HG02840 (cell line): ENCODE results near the gene HSPB6.
"Not testable (repeated sequence)": the region's sequence is repeated elsewhere in the genome, so short reads cannot be mapped to it uniquely, and the experiment has no call there.

Source experiments
- ATAC-seq: cut with Tn5 transposase; IDR thresholded peaks from one replicate; pipeline ENCODE4 v1.9.1; 2021; ENCODE audit warnings: mild to moderate bottlenecking, moderate library complexity, moderate number of reproducible peaks; ENCODE audit not compliant: unreplicated experiment, low FRiP score

HSPB6 gene

DNA sequence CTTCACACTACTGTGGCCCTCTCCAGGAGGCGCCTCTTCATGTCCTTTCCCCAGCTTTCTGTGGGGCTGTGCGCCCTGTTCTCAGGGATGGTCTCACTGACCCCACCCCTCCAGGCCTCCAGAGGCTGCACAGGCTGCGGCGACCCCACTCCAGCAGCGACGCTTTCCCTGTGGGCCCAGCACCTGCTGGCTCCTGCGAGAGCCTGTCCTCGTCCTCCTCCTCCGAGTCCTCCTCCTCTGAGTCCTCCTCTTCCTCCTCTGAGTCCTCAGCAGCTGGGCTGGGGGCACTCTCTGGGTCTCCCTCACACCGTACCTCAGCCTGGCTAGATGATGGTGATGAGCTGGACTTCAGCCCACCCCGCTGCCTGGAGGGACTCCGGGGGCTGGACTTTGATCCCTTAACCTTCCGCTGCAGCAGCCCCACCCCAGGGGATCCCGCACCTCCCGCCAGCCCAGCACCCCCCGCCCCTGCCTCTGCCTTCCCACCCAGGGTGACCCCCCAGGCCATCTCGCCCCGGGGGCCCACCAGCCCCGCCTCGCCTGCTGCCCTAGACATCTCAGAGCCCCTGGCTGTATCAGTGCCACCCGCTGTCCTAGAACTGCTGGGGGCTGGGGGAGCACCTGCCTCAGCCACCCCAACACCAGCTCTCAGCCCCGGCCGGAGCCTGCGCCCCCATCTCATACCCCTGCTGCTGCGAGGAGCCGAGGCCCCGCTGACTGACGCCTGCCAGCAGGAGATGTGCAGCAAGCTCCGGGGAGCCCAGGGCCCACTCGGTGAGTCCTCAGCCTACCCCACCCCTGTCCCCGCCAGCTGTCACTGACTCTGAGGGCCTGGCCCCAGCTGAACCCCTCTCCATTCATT is 29.7 kb upstream of the HSPB6 start:
- no peak for ATAC-seq

DNA sequence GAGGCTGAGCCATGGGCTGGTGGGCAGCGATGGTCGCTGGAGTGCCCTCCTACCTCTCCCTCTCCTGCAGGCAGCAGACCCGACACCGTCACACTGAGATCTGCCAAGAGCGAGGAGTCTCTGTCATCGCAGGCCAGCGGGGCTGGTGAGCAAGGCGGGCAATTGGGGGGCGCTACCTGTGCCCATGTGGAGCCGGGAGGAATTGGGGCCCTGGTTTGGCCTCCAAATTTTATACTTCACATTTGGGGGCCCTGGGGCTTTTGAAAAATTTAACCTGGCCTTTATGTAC is 28.5 kb upstream of the HSPB6 start:
- ATAC-seq: no peak

DNA sequence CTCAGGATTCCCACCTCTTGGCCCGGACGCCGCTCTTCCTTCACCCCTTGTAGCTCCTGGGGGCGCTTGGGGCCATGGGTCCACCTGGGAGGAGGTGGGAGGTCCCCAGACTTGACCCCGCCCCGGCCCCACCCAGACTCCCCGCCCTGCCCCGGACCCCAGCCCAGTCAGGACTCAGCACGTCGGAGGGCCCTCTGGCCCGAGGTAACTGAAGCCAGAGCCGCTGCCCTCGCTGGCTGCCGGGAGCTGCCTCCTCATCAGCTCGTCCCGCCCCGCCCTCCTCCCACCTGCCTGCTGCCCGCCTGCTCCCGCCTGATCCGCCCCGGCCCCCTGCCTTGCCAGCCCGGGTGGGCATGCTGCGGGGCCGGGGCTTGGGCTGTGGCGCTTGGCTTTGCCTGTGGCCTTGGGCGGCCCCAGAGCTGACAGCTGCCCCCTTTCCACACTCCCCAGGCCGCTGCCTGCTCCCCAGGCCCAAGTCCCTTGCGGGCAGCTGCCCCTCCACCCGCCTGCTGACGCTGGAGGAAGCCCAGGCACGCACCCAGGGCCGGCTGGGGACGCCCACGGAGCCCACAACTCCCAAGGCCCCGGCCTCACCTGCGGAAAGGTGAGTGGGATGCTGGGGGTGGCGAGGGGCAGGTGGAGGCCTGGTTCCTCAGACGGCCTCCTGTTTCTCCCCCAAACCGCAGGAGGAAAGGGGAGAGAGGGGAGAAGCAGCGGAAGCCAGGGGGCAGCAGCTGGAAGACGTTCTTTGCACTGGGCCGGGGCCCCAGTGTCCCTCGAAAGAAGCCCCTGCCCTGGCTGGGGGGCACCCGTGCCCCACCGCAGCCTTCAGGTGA is 27.9 kb upstream of the HSPB6 start:
- ATAC-seq: no peak

DNA sequence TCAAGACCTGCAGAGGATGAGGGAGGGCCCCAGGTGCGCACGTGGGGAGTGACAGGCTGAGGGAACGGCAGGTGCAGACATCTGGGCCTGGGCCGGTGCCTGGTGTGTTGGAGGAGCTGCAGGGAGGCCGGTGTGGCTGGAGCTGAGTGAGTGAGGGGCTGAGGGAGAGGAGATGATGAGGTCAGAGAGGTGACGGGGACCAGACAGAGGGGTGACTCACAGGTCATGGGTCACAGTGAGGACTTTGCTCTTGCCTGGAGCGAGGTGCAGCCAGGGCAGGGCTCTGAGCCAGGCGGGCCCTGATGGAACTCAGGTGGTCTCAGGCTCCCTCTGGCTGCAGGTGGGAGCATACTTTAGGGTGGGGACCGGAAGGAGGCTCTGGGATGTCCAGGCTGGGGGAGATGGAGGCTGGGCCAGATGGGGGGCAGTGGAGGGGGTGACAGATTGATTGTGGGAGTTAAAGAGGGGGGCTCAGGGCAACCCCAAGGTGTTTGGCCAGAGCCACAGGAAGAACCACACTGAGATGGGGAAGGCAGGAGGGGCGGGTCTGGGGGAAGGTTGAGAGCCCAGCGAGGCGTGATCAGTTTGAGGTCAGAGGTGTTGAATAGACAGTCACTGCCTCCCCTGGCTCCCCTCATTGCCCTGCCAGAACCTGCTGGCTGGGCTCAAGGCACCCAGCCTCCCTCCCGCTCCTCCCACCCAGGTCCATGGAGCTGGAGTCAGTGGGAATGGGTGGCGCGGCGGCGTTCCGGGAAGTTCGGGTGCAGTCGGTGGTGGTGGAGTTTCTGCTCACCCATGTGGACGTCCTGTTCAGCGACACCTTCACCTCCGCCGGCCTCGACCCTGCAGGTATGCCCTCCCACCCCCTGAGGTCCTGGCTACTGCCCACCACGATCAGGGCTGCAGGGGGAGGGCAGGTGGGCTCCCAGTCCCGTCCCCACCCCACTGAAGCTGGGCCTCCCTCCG is 26.9 kb upstream of the HSPB6 start:
- no peak for ATAC-seq

DNA sequence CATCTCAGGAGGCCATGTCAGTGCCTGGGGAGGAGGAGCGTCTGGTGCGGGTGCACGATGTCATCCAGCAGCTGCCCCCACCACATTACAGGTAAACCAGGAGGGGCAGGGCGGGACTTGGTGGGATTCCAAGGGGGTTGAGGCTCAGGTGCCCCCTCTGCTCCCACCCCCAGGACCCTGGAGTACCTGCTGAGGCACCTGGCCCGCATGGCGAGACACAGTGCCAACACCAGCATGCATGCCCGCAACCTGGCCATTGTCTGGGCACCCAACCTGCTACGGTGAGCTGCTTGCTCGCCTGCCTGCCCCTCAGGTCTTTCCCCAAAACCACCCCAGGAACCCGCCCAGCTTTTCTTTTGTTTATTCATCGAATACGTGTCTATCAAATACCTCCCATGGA is 25.8 kb upstream of the HSPB6 start:
- ATAC-seq: no peak

DNA sequence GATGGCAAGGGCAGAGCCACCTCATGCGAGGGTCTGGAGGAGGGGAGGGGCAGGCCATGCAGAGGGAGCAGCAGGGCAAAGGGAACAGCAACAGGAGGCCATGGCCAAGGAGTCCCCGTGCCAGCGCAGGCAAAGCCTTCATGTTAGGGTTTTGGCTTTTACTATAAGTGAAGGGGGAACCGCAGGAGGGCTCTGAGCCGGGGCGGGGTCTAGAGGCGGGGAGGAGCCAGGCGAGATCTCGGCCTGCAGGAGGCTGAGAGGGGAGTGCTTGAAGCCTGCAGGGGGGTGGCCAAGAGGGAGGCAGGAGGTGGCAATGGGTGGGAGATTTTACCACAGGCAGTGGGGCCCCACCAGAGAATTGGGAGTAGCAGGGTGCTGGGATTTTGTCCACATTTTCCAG is 24.8 kb upstream of the HSPB6 start:
- ATAC-seq: no peak

DNA sequence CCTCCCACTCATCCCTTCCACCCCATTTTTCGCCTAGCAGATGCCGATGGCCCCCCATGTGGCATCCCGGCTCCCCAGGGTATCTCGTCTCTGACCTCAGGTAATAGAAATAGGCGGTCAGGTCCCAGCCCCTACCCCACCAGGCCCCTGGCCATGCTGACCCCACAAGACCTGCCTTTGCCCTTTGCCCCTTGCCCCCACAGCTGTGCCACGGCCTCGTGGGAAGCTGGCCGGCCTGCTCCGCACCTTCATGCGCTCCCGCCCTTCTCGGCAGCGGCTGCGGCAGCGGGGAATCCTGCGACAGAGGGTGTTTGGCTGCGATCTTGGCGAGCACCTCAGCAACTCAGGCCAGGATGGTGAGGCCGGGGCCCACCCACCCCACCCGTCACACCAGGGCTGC is 23.9 kb upstream of the HSPB6 start:
- no peak for ATAC-seq

DNA sequence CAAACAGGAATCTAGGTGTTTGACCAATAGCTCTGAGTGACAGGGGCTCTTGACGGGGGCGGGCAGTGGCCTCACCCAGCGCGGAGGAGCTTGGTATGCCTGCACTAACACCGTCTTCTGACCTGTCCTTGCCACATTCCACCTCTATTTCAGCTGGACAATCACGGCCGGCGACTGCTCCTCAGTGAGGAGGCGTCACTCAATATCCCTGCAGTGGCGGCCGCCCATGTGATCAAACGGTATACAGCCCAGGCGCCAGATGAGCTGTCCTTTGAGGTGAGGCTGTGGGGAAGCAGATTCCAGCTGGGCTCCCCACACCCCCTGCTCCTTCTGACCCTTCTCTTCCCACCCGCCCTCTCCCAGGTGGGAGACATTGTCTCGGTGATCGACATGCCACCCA is 23.2 kb upstream of the HSPB6 start:
- ATAC-seq: no peak

DNA sequence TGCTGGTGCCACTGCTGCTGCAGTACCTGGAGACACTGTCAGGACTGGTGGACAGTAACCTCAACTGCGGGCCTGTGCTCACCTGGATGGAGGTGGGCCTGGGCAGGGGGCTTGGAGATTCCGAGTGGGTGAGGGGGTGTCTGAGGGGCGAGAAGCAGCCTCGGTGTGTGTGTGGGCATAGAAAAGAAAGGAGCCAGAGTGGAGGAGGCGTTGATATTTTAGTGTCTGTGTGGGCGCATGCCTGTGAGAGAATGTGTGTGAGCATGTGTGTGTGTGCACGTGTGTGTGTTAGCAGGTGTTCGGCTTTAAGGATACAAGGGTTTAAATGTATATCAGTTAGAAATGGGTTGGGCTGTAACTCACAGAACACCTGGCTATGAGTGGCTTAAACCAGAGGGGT is 22.2 kb upstream of the HSPB6 start:
- no peak for ATAC-seq

DNA sequence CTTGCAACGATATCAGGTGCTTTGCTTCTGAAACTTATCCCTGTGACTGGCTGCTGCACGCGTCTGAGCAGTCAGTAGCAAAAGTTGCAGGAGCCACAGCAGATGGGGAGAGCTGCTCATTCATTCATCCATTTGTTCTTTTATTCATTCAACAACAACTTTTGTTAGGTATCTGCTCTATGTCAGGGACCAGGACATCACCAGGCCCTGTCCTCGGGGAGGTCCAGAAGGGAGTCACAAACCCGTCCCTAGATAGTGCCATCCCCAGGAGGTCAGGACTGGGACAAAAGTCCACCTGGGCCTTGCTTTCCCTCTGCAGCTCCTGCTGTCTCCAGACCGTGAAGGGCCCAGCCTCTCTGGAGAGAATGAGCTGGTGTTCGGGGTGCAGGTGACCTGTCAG is 21.1 kb upstream of the HSPB6 start:
- no peak for ATAC-seq

DNA sequence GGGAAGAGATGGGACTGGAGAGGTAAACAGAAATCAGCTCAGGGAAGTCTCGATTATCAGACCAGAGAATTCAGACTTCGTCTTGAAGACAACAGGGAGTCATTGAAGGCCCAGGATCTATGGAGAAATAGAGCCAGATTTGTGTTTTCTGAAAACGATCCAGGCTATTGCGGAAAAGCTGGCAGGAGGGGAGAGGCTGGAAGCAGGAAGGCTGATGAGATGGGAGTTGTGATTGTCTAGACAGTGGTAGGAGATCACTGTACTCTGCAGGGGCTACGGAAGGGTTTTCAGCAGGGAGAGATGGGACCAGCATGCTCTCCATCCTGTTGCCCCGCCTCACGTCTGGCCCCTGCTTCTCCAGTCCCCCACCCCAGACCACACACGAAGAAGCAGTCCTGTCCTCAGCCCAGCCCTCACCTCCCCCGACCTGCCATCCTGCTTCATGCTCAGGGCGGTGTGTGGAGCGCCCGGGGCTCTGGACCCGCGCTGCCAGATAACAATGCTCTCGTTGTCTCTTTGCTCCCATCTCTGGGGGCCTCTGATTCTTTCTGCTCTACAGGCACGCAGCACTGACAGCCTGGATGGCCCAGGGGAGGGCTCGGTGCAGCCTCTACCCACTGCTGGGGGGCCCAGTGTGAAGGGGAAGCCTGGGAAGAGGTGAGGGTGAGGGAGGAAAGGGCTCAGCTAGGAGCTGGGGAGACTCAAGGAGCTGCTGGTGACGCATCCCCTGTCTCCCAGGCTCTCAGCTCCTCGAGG is 20.4 kb upstream of the HSPB6 start:
- ATAC-seq: no peak

DNA sequence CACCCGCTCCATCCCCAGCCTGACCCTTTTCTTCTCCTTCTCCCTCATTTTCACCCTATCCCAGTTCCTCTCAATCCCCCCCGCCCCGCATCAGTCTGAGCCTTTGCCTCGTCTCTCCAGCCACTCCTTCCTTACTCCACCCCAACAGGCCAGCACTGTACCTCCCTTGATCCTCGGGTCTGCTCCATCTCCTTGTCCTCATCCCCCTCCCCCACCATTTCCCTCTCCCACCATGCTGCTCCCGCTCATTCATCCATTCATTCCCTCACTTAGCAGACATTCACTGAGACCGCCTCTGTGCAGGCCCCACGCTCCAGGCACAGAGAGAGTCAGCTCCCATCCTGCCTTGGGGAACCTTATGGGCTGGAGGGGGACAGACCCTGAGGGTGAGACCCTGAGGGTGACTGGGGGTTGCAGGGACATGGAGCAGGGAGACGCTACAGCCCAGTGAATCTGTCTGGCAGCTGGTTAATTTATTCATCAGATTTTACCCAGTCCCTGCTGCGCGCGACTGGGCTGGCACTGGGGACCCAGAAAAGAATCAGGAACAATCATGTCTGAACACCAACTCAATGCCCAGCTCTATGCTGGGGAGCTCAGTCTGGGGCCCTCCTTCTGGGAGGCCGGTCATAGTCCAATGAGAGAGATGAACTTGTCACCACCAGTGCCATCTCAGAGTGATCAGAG is 19.4 kb upstream of the HSPB6 start:
- ATAC-seq: no peak

DNA sequence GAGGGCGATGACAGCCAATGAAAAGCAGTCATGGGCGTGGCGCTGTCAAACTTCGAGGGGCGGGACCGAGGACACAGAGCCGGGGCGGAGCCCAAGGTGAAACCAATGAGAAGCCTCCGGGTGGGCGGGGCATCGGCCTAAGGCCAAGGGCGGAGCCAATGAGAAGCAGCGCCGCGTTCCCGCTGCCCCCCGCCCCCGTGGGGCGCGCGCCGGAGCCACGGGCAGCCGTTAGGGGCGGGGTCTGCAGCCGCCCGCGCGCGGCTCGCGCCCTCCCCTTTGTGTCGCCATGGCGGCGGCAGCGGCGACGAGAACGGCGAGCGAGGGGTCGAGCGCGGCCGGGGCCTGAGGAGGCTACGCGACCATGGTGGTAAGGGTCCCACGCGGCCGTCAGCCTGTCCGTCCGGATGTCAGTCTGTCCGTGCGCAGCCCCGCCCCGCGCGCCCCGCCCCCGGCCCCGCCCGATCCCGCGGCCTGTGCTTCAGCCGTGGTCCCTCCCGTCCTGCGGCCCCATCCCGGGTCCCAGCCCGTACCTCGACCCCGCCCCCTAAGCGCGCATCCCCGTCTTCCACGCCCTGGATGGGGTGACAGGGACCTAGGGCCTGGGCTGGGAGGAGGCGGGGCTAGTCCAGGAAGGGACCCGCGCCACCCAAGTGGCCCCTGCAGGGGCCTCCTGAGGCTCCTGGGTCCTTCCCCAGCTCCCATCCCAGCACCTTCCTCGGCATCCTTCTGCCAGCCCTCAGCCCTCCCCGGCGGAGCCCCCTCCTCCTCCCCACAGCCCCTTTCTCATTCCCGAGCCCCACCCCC is 18.7 kb upstream of the HSPB6 start, which contains the start of gene ARHGAP33:
TSS of gene ARHGAP33 (plus strand) at position 267 of the 804 bp plus-strand sequence. CDS start at position 362, 95 bp downstream.
- ATAC-seq: peak; percentile 91

DNA sequence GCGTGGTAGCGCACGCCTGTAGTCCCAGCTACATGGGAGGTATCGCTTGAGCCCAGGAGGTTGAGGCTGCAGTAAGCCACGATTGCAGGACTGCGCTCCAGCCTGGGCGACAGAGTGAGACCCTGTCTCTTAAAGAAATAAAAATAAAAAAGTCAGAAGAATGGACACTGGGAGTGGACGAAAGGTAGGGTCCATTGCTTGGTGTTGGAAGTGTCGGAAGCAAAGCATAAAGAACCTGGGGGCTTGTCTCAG is 18.1 kb upstream of the HSPB6 start:
- ATAC-seq: no peak

DNA sequence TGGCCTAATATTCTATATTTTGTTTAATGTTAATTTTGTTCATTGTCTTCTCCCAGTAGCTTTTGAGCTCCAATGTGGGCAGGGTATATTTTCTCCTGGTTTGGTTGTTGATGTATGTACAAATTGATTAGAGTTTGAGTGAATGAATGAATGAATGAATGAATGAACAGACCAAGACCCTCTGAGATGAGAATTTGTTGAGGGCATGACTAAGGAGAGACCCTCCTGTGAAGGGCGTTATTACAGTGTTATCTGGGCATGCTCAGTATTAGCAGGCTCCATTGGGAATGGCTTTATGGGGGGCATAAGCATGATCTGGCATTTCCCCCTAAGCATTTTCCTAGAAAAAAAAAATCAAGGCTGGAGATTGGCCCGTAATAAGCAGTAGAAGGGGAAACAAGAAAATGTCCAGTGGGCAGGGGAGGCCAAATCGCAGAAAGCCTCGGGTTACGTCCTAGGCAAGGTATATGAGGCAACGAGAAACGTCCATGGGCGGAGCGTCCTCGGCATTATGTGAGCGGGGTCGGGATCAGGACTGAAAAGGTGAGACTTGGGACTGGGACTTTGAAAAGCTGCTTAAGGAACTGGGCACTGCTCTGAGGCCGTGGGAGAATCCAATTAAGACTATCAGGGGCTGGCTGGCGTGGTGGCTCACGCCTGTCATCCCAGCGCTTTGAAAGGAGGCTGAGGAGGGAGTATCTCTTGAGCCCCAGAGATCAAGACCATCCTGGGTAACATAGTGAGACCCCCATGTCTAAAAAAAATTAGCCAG is 17.6 kb upstream of the HSPB6 start:
- no peak for ATAC-seq

DNA sequence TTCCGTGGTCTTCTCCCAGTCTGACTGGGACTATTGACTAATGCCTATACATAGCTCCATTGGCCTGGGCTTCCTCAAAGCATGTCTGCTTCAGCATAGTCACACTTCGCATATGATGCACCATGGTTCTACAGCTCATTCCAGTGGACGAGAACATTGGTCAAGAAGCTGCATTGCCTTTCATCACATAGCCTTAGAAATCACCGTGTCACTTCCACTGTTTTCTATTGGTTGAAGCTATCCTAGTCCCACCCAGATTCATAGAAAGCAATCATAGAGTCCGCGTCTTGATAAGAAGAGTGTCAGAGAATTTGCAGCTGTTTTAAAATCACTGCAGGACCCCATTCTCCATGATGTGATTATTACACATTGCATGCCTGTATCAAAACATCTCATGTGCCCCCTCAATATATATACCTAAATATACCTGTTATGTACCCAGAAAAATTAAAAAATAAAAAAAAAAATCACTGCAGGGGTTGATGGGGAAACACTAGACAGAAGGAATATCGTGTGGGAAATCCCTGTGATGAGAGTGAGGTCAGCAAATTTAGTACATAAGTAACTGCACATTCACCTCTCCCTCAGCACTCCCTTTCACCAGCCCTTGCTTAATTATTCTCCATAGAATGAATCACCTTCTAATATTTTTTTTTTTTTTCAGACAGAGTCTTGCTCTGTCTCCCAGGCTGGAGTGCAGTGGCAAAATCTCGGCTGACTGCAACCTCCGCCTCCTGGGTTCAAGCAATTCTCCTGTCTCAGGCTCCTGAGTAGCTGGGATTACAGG is 16.4 kb upstream of the HSPB6 start:
- ATAC-seq: no peak

DNA sequence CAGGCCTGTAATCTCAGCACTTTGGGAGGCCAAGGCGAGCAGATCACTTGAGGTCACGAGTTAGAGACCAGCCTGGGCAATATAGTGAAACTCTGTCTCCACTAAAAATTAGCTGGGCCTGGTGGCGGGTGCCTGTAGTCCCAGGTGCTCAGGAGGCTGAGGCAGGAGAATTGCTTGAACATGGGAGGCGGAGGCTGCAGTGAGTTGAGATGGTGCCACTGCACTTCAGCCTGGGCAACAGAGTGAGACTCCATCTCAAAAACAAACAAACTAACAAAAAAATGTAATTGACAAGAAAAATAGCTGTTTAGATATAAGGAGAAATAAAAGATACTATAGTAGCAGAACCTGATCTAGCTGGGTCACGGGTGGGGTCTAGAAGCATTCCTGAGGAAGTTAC is 15.5 kb upstream of the HSPB6 start:
- ATAC-seq: not testable (repeated sequence)

DNA sequence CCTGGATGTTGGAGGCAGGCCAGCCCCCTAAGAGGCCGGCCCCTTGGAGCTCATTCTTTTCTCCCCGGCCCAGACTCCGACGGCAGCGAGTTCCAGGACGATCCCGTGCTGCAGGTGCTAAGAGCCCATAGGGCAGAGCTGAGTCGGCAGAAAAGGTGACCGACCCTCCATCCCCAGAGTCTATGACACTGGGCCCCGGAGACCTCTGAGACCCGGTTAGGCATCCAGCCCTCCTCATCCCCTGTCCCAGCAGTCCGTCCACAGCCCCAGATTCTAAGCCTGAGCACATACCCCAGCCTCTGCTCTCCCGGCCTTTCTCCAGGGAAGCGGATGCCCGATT is 11.2 kb upstream of the HSPB6 start:
- no peak for ATAC-seq
